HG03103 (cell line): ENCODE results near the gene BEX4.
"Not testable (repeated sequence)": the region's sequence is repeated elsewhere in the genome, so short reads cannot be mapped to it uniquely, and the experiment has no call there.

Experiments
- ATAC-seq: cut with Tn5 transposase; IDR thresholded peaks from one replicate; pipeline ENCODE4 v1.9.1; 2021; ENCODE audit warnings: low read depth; ENCODE audit not compliant: unreplicated experiment

Gene BEX4

DNA sequence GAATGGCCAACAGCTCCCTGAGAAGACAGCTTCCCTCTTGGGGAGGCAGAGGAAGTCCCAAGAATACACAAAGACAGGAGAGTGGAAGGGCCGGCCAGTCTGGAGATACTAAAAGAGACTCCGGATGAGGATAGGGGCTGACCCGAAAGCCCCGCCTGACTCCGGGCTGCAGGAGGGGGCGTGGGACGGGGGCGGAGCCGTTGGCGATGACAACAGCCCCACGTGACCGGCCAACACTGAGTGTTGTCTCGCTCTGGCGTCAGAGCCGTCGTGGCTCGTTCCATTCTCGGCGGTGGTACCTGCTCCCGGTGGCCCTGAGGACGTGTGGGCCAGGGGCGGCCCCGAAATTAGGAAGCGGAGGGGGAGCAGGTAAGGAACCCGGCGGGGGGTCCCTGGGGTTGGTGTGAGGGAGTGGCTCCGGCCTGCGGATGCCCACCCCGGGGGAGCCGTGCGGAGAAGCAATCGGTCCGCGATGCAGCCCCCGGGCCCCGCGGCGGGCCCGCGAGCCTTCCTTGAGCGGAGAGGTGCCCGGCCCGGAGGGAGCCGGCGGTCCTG is at the start of gene BEX4:
Gene BEX4, plus strand, starts transcription at position 239 of the 555 bp plus-strand sequence. CDS start 1,046 bp downstream, outside the sequence.
- peak; percentile 89 for ATAC-seq

- ATAC-seq = no peak
Measured at GRCh38 chrX:103170216-103170615, 44.7 kb upstream of the BEX4 start.

DNA sequence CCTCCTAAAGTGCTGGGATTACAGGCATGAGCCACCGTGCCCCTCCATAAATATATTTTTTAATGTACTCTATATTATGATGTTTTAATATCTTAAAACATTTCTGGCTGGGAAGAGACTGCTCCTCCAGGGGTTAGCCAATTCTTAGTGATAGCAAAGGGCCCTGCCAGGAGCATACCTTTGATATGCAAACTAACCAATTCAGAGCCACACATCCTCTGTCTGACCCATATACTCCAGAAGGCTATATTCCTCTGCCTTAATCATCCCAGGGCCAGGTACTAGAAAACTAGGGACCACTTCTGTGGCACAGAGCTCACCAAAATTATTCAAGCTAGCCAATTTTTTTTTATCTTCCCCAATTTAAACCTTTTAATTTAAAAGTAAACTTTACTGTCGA is 43.6 kb upstream of the BEX4 start:
- no peak for ATAC-seq

DNA sequence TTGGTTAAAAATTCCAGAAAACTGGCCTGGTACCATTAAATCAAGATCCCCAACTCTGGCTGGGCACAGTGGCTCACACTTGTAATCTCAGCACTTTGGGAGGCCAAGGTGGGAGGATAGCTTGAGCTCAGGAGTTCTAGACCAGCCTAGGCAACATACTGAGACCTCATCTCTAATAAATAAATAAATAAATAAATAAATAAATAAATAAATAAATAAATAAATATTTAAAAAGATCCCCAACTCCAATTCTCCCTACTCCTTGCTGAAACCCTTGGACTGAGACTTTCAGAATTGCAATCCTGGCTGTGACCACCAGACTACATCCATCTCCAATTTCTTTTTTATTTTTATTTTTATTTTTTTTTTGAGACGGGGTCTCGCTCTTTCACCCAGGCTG is 39.7 kb upstream of the BEX4 start:
- ATAC-seq = not testable (repeated sequence)

- no peak for ATAC-seq
Measured at GRCh38 chrX:103175944-103176753, 38.8 kb upstream of the BEX4 start.

GRCh38 chrX:103177556-103177955 is 37.4 kb upstream of the BEX4 start:
- no peak for ATAC-seq

GRCh38 chrX:103183912-103184311 is 31.0 kb upstream of the BEX4 start:
- ATAC-seq = no peak

- no peak for ATAC-seq
Measured at GRCh38 chrX:103187953-103188475, 26.9 kb upstream of the BEX4 start.

- ATAC-seq = no peak
Measured at GRCh38 chrX:103197721-103198306, 17.1 kb upstream of the BEX4 start.

- not testable (repeated sequence) for ATAC-seq
Measured at GRCh38 chrX:103198668-103199067, 16.2 kb upstream of the BEX4 start.

DNA sequence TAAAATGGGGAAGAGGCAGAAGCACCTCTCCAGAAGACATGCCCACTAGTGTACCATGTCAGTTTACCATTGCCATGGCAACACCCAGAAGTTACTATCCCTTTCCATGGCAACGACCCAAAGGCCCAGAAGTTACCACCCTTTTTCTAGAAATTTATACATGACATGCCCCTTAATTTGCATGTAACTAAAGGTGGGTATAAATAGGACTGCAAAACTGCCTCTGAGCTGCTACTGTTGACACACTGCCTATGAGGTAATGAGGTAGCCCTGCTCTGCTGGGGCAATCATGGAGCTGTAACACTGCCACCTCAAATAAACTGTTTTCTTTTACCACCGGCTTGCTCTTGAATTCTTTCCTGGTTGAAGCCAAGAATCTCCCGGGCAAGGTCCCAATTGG is 13.9 kb upstream of the BEX4 start:
- ATAC-seq = no peak

- no peak for ATAC-seq
Measured at GRCh38 chrX:103210056-103210455, 4.9 kb upstream of the BEX4 start.

DNA sequence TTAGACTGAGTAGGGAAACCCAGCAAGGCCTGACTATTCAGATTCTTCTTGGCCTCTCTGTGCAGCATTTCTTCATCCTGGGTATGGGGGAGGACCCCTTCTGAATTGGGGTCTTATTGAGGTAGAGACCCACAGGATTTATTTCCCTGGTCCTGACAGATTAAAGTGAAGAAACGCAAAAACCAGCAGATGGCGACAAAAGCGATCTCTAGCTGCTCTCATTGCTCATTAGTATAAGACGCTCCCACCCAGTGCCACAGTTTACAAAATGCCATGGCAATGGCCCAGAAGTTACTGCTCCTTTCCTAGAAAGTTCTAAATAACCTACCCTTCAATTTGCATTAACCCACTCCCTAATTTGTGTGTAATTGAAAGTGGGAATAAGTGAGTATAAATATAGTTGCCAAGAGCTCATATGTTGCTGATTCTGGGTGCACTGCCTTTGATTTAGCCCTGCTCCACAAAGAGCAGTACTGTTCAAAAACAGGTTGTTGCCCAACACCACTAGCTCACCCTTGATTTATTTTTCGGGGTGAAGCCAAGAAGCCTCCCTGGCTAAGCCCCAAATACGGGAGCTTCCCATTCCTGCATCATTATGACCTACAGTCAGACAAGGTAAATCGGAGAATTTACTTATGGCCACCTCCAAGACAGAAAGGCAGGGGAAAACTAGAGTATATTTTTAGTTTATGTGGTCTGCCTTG is 3.7 kb upstream of the BEX4 start:
- no peak for ATAC-seq

DNA sequence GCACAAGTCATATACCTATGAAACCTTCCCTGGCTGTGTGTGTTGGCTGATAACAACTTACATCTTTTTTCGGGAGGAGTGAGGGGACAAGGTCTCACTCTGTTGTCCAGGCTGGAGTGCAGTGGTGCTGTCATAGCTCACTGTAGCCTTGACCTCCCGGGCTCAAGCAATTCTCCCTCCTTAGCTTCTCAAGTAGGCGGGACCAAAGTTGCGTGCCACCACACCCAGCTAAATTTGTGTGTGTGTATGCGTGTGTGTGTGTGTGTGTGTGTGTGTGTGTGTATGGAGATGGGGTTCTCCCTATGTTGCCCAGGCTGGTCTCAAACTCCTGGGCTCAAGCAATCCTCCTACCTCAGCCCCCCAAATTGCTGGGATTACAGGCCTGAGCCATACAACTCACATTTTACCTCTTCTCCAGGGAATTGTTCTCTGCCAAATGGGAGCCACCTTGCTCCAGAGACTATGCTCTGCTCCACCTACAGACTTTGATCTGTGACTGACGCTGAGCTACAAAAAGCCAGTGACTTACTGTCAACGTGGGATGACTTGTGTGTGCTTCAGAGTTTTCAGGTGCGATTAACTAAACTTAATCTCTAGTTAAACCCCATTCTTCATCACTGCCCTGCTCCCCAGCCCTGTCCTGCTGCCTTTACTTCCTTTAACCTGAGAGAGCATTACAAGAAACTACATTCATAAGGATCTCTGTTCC is 2.0 kb upstream of the BEX4 start:
- ATAC-seq = no peak

DNA sequence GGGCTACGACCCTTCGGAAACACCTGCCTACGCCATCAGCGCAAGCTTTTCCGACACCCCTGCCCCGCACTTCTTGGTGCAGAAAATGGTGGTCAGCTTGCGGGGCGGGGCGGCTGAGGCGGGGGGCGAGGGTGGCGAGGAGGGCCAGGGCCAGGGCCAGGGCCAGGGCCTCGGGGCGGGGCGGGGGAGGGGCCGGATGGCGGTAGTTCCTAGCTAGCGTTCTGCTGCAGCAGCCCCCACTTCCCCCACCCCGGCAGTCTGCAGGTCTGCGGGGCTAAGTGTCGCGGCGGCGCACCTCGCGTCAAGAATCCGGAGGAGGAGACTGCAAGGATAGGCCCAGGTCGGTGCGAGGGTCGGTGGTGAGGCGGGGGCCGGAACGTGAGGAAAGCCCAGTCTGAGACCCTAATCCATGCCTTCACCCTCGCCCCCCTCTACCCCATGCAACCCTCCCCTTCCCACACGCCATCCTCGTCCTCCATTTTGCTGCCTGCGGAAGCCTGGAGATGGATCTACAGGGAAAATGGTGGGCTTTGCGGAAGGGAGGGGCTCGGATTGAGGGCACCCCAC is 600 bp downstream of the BEX4 start:
- ATAC-seq = no peak

GRCh38 chrX:103220511-103221323 is 5.8 kb downstream of the BEX4 start:
- no peak for ATAC-seq

- not testable (repeated sequence) for ATAC-seq
Measured at GRCh38 chrX:103225918-103226317, 11.0 kb downstream of the BEX4 start.

GRCh38 chrX:103233263-103233662 is 18.4 kb downstream of the BEX4 start:
- ATAC-seq = no peak

DNA sequence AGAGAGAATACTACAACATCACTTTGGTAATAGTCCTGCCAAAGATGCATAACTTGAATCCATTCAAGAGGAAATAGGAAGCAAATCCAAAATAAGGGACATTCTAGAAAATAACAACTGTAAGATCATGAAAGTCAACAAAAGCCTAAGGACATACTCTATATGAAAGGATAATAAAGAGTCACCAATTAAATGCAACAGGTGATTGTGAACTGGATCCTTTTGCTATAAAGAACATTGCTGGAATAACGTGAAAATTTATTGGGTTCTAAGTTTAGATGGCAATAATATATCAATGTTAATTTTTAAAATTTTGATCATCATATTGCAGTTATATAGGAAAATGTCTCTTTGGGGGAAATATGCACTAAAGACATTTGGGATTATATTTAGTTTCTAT is 20.0 kb downstream of the BEX4 start:
- ATAC-seq = no peak
